Psoas muscle (tissue), 8 donors: ENCODE measurements around the gene EYA4. TPM values are rescaled to one million over a fixed set of nuclear protein-coding genes. Genes with fewer than 3 reads are reported as not detected.
A peak's percentile ranks its signal among the peaks of the same experiment; 100 is the strongest.

ENCODE experiments used
- ATAC-seq, 4 donors: fragments of 200-7000 bp; cut with Tn5 transposase; one replicate each; pipeline ENCODE4 v1.9.1; 2020; ENCODE audit warnings: moderate library complexity in 3 of 4, mild to moderate bottlenecking in 2 of 4
- DNase-seq, 2 donors: peaks; one replicate each; pipeline ENCODE4 v3.0.0-alpha.2; 2020
- H3K27ac ChIP-seq: fragments of 200-600 bp; one replicate; pipeline ENCODE4 v1.8.0; 2022
- H3K27me3 ChIP-seq, 3 donors: fragments of 200-600 bp in 1 of 3; one replicate each; pipeline versions ENCODE4 v1.6.1 to v1.8.0; 2013 to 2022; ENCODE audit warnings: low read length in 2 of 3, mild to moderate bottlenecking in 2 of 3, moderate library complexity in 1 of 3; ENCODE audit not compliant: insufficient read depth in 3 of 3
- H3K36me3 ChIP-seq, 2 donors: fragments of 200-600 bp in 1 of 2; one replicate each; pipeline versions ENCODE4 v1.6.1 to v1.8.0; 2013 to 2022; ENCODE audit warnings: low read depth in 1 of 2, mild to moderate bottlenecking in 1 of 2, moderate library complexity in 1 of 2; ENCODE audit not compliant: insufficient read depth in 1 of 2
- H3K4me1 ChIP-seq: fragments of 200-600 bp; one replicate; pipeline ENCODE4 v1.8.0; 2022
- H3K4me3 ChIP-seq: fragments of 200-600 bp; one replicate; pipeline ENCODE4 v1.8.0; 2022; ENCODE audit warnings: mild to moderate bottlenecking
- H3K9me3 ChIP-seq: fragments of 200-600 bp; one replicate; pipeline ENCODE4 v1.8.0; 2022
- WGBS, 3 donors: extraction: QIAGEN DNeasy Blood & Tissue Kit; methylation state at CpG; one replicate each; pipeline versions ENCODE4 v1.1.6 to v1.1.7; 2013; 5-methylcytosine and 5-hydroxymethylcytosine counted together
- intact Hi-C, 2 donors: fragments of 100-400 bp; cut with DNase I; formaldehyde crosslinking; loops; one replicate each; pipeline versions ENCODE4 v1.11.0 to v1.14.2; 2022
- polyA plus RNA-seq, 3 donors: library from polyadenylated mRNA; stranded (reverse); fragments of 200-250 nt; gene quantifications; one replicate each; pipeline ENCODE4 v1.2.3, GENCODE V29; 2013
- total RNA-seq, 4 donors: library from RNA; stranded (reverse); fragmentation: NEBNext Ultra II Directional in 2 of 4; extraction: Animal tissue kit (Norgen Biotek cat#: 25700) in 2 of 4; gene quantifications; one replicate each; pipeline versions ENCODE4 v1.2.1 to v1.2.4, GENCODE V29; 2021 to 2023
- TF ChIP-seq, protein P1 (sequence below): fragments of 200-600 bp; IDR thresholded peaks from one replicate; pipeline ENCODE4 v1.8.0; 2022; ENCODE audit warnings: antibody characterized with exemption
- donor health status: healthy with polysubstance abuse.
- donor health status: DM: no; HTN: no; CAD: no; lungs with moderate emphysema.
- donor health status: Bipolar disorder and iron deficiency.
- donor health status: healthy.
- donor health status: DM: yes; HTN: yes; CAD: no.
- donor health status: DM: no; HTN: no; CAD: no.
- donor health status: DM: no; HTN: no; CAD: no.
- donor health status: DM: yes; HTN: yes; CAD: no.

The EYA4 gene
- total and polyA plus RNA-seq, 7 donors: 5.6 to 48.3 (median 32.8) TPM

DNA sequence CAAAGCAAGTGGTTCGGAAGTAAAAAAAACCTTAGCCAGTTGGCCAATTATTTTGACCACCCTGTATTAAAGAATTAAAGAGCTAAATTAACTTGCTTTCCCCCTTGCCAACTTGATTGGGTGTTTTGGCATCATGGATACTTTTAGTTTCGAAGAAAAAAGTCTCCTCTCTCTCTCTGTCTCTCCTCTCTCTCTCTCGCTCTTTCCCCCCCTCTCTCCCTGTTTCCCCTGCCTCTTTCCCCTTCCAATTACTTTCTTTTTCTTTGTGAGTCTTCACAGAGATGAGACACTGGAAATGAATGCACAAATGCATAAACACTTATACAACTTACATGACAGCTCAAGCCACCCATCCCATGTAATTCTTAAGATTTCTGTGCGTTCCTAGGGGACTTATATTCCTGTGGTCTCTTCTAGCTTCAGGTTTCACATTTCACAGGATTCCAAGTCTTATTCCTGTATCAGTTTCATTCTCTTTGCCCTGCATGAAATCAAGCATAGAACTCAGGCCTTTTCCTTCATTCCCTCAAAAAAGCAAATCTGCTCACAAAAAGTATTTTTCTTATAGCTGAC, 32.9 kb upstream of the EYA4 start:
- TF ChIP-seq, protein P1, sequence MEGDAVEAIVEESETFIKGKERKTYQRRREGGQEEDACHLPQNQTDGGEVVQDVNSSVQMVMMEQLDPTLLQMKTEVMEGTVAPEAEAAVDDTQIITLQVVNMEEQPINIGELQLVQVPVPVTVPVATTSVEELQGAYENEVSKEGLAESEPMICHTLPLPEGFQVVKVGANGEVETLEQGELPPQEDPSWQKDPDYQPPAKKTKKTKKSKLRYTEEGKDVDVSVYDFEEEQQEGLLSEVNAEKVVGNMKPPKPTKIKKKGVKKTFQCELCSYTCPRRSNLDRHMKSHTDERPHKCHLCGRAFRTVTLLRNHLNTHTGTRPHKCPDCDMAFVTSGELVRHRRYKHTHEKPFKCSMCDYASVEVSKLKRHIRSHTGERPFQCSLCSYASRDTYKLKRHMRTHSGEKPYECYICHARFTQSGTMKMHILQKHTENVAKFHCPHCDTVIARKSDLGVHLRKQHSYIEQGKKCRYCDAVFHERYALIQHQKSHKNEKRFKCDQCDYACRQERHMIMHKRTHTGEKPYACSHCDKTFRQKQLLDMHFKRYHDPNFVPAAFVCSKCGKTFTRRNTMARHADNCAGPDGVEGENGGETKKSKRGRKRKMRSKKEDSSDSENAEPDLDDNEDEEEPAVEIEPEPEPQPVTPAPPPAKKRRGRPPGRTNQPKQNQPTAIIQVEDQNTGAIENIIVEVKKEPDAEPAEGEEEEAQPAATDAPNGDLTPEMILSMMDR: no peak
- intact Hi-C loops: no loop called here
- DNase-seq (no peak), ATAC-seq (no peak)
- Histone ChIP-seq H3K27me3 (no peaks in the 10 kb centered on the region), H3K4me3 (peak overlapping the region; percentile 9), H3K4me1 (peaks cover 19% of the 10 kb centered on the region), H3K36me3 (no peaks in the 10 kb centered on the region), H3K27ac (peak overlapping the region; percentile 42), H3K9me3 (peaks cover 3% of the 10 kb centered on the region)
- 22 to 58% (median 39%) methylated on average over 4 of the region's 4 CpGs for WGBS, 3 donors

DNA sequence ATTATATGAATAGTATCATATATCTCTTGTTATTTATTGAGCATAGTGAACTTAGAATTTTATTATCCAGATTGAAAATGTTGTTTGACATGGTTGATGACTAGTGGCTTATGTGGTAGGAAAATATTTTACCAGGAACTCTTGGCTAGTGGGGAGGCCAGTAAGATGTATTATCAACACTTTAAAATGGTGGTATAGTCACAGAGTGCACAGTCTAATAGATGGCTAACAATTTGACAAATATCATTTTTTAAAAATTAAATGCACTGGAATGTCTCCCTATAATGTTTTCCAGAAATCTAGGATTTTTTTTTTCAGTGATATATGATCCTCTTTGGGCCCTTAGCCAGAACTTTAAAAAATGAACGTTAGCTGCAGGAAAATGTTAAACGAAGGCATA, 26.9 kb upstream of the EYA4 start:
- ATAC-seq: no peak
- no peaks in the 10 kb centered on the region for H3K4me1 ChIP-seq
- H3K9me3 ChIP-seq: peaks cover 3% of the 10 kb centered on the region
- 15 to 25% (median 19%) methylated on average over 2 of the region's 2 CpGs for WGBS, 3 donors
- no peak overlapping the region for H3K27ac ChIP-seq
- intact Hi-C loops: no loop called here
- no peak overlapping the region for H3K4me3 ChIP-seq
- no peak for DNase-seq
- TF ChIP-seq, protein P1: no peak
- H3K36me3 ChIP-seq: no peaks in the 10 kb centered on the region
- no peaks in the 10 kb centered on the region for H3K27me3 ChIP-seq

DNA sequence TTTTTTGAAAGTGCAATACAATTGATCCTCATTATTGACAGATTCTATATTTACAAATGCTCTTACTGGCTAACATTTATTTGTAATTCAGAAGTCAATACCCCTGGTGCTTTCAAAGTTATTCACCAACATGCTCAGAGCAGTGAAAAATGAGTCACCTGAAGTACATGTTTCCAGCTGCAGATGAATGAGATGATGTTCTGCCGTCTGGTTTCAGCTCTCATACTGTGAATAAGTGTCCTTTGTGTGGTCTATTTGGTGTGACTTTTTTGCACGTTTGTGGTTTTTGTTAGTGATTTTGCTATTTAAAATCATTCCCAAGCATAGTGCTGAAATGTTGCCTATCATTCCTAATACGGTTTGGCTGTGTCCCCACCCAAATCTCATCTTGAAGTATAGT, 22.3 kb upstream of the EYA4 start:
- TF ChIP-seq, protein P1: no peak
- Histone ChIP-seq H3K9me3 (no peaks in the 10 kb centered on the region), H3K27me3 (no peaks in the 10 kb centered on the region), H3K27ac (no peak overlapping the region), H3K4me3 (no peak overlapping the region), H3K36me3 (no peaks in the 10 kb centered on the region), H3K4me1 (peaks cover 3% of the 10 kb centered on the region)
- intact Hi-C loops: no loop called here
- WGBS, 3 donors: 51 to 77% (median 53%) methylated on average over 3 of the region's 3 CpGs
- ATAC-seq (no peak), DNase-seq (no peak)

DNA sequence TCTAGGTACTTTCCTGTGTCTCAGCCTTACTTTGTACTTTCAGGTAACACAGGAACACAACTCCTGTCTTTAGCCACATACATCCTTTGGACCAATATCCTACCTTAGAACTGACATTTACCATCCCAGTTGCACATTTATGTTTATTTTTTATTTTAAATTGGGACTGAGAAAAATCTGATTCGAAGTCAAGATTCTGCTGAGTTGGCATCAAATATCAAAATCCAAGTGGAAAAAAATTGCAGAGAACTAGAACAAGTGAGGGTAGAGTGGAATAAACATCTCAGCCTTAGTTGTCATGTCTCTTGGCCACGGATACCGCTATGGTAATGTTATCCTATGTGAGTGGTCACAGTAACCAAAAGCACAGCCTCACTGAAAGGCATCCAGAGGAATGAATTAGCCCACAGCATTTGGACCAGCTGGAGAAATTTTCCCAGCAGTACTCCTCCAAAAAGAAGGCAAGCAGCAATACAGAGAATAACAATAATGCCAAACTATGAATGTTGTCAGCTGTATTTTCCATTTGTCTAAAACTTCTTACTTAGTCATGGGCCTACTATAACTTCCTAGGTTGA, 17.6 kb upstream of the EYA4 start:
- no peaks in the 10 kb centered on the region for H3K27me3 ChIP-seq
- WGBS, 3 donors: 37 to 52% (median 43%) methylated on average over 3 of the region's 3 CpGs
- intact Hi-C loops: no loop called here
- no peaks in the 10 kb centered on the region for H3K36me3 ChIP-seq
- TF ChIP-seq, protein P1: no peak
- H3K9me3 ChIP-seq: no peaks in the 10 kb centered on the region
- ATAC-seq: peak in 2 of 4 donors; percentile 38 to 65
- no peak for DNase-seq
- peaks cover 19% of the 10 kb centered on the region for H3K4me1 ChIP-seq
- no peak overlapping the region for H3K27ac ChIP-seq
- no peak overlapping the region for H3K4me3 ChIP-seq

DNA sequence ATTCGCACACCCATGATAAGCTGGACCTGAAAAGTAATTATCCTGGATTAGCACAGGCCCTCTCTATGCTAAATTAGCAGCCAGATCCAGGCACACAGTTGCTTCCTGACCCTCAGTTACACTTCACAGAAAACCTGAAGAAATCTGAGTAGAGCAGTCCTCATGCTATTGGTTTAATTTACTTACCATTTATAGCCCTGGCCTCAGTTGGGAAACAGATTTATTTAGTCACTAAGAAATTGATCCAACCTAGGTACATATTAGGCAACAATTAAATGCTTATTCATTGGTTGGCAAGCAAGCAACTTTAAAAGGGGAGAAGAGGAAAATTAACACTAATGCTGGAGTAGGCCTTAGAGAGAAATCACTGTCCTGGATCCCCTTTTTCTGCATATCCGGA, 15.6 kb upstream of the EYA4 start:
- H3K36me3 ChIP-seq: no peaks in the 10 kb centered on the region
- peak; percentile 34 to 71 (median 50) for ATAC-seq
- H3K9me3 ChIP-seq: no peaks in the 10 kb centered on the region
- H3K27me3 ChIP-seq: no peaks in the 10 kb centered on the region
- DNase-seq: no peak
- no peak overlapping the region for H3K4me3 ChIP-seq
- intact Hi-C loops: no loop called here
- TF ChIP-seq, protein P1: no peak
- WGBS, 3 donors: 59 to 92% (median 73%) methylated on average over 2 of the region's 2 CpGs
- peaks cover 19% of the 10 kb centered on the region for H3K4me1 ChIP-seq
- H3K27ac ChIP-seq: peak overlapping the region; percentile 47
